Panc1 (cell line): ENCODE results near the gene RPS19BP1. TPM values are rescaled to one million over a fixed set of nuclear protein-coding genes. Genes with fewer than 3 reads are reported as not detected.

Source experiments
- ATAC-seq: fragments of 200-7000 bp; cut with Tn5 transposase; 2 replicates; pipeline ENCODE4 v1.9.1; 2020; ENCODE audit warnings: mild to moderate bottlenecking, moderate library complexity
- BruUV-seq: library from RNA; stranded (reverse); fragments of 400-500 nt; replicated peaks from 2 replicates; lab custom pipeline; 2021; lab: Mats Ljungman, UMichigan
- CTCF ChIA-PET: fragments of 300-600 bp; sonication (Branson Sonifier 250); formaldehyde crosslinking; loops from one replicate; lab custom pipeline; 2022; ENCODE audit warnings: antibody characterized with exemption; lab: Charles Lee
- POLR2A ChIA-PET: fragments of 300-600 bp; sonication (Branson Sonifier 250); formaldehyde crosslinking; loops from one replicate; lab custom pipeline; 2022; ENCODE audit warnings: antibody characterized with exemption; lab: Charles Lee
- DNase-seq: peaks from one replicate; pipeline ENCODE4 v3.0.0-alpha.2; 2010; ENCODE audit warnings: low read depth, low spot score
- H3K27ac ChIP-seq: 2 replicates; pipeline ENCODE4 v1.5.1; 2011; ENCODE audit warnings: mild to moderate bottlenecking, low read length, inconsistent platforms
- H3K27me3 ChIP-seq: fragments of 200-500 bp; sonication (Bioruptor generic); 2 replicates; pipeline ENCODE4 v1.6.0; 2014; ENCODE audit warnings: low read length, inconsistent platforms; ENCODE audit not compliant: control insufficient read depth, insufficient read depth
- H3K36me3 ChIP-seq: fragments of 200-500 bp; sonication (Bioruptor generic); 2 replicates; pipeline ENCODE4 v1.5.1; 2014; ENCODE audit warnings: inconsistent platforms, mild to moderate bottlenecking, low read length, moderate library complexity; ENCODE audit not compliant: control insufficient read depth, insufficient read depth
- H3K4me1 ChIP-seq: 2 replicates; pipeline ENCODE4 v1.5.1; 2011; ENCODE audit warnings: inconsistent platforms, mild to moderate bottlenecking, low read length, moderate library complexity; ENCODE audit not compliant: control insufficient read depth, insufficient read depth
- H3K4me3 ChIP-seq, 2 experiments: 2 replicates each; pipeline ENCODE4 v1.5.1; 2011 to 2012; ENCODE audit warnings: low read depth in 2 of 2, low read length in 2 of 2, mild to moderate bottlenecking in 2 of 2, inconsistent platforms in 1 of 2, moderate library complexity in 1 of 2
- H3K9me3 ChIP-seq: fragments of 200-500 bp; sonication (Bioruptor generic); 2 replicates; pipeline ENCODE4 v1.5.1; 2014; ENCODE audit warnings: low read depth, mild to moderate bottlenecking, inconsistent platforms, low read length, moderate library complexity; ENCODE audit not compliant: control insufficient read depth, insufficient read depth
- CTCF ChIP-seq: fragments of 450-650 bp; IDR thresholded peaks from 2 replicates; pipeline ENCODE4 v1.5.1; 2017; ENCODE audit warnings: mild to moderate bottlenecking
- POLR2AphosphoS5 ChIP-seq: IDR thresholded peaks from 2 replicates; pipeline ENCODE4 v1.6.1; 2012; ENCODE audit warnings: mild to moderate bottlenecking, low read depth, low read length, moderate library complexity
- REST ChIP-seq, 2 experiments: IDR thresholded peaks; 2 replicates each; pipeline ENCODE4 v1.6.1; 2011 to 2012; ENCODE audit warnings: low read depth in 2 of 2, control low read depth in 1 of 2, low read length in 1 of 2, mild to moderate bottlenecking in 1 of 2, moderate library complexity in 1 of 2; ENCODE audit not compliant: insufficient read depth in 1 of 2
- SIN3A ChIP-seq: IDR thresholded peaks from 2 replicates; pipeline ENCODE4 v1.6.1; 2012; ENCODE audit warnings: low read depth, mild to moderate bottlenecking, low read length, moderate library complexity, borderline replicate concordance; ENCODE audit not compliant: insufficient read depth
- TCF7L2 ChIP-seq: IDR thresholded peaks from 2 replicates; pipeline ENCODE4 v1.6.1; 2011; ENCODE audit warnings: mild to moderate bottlenecking, low read depth, low read length, inconsistent platforms
- in situ Hi-C: cut with HindIII; loops from 2 replicates; pipeline ENCODE4 v1.10.0; 2016; ENCODE audit warnings: low sequenced_read_pairs, low pct_unique_long_range_greater_than_20kb
- intact Hi-C: fragments of 100-400 bp; cut with micrococcal nuclease; formaldehyde crosslinking; loops from one replicate; pipeline ENCODE4 v1.10.0; 2022; ENCODE audit not compliant: unreplicated experiment
- total RNA-seq: library from RNA; stranded (reverse); gene quantifications from one replicate; pipeline ENCODE4 v1.2.1, GENCODE V29; 2021; ENCODE audit not compliant: unreplicated experiment

Gene RPS19BP1
- total RNA-seq, 1 experiment from 2014 or later, result 123 TPM

GRCh38 chr22:39547587-39547947 is 15.0 kb upstream of the RPS19BP1 start:
- TF ChIP-seq SIN3A, result no peak
- no peak for TF ChIP-seq TCF7L2
- TF ChIP-seq REST (IDR thresholded peaks at IDR 0.05; ENCODE audit: insufficient read depth in 1 of 2, low read depth in 2 of 2, low read length in 1 of 2), result no peak
- no peak for TF ChIP-seq POLR2AphosphoS5
- peaks cover 5% of the 10 kb centered on the region; the same call in 1 of the 2 replicates for H3K27me3 ChIP-seq
- ChIA-PET CTCF (no interaction called here), POLR2A (no interaction called here)
- H3K27ac ChIP-seq, result no peak overlapping the region
- no TSS peak for BruUV-seq
- H3K9me3 ChIP-seq, result no peaks in the 10 kb centered on the region
- no peaks in the 10 kb centered on the region for H3K36me3 ChIP-seq
- intact Hi-C loops (no loop called here), in situ Hi-C loops (no loop called here)
- H3K4me1 ChIP-seq, result no peaks in the 10 kb centered on the region
- ATAC-seq (no peak), DNase-seq (no peak)
- H3K4me3 ChIP-seq, result no peak overlapping the region

GRCh38 chr22:39546889-39547586 is 14.5 kb upstream of the RPS19BP1 start:
- CTCF ChIA-PET, result no interaction called here
- Histone ChIP-seq H3K9me3 (no peaks in the 10 kb centered on the region), H3K4me1 (no peaks in the 10 kb centered on the region), H3K27ac (no peak overlapping the region), H3K36me3 (no peaks in the 10 kb centered on the region), H3K27me3 (peaks cover 5% of the 10 kb centered on the region; the same call in 1 of the 2 replicates), H3K4me3 (no peak overlapping the region)
- intact Hi-C loops (no loop called here), in situ Hi-C loops (no loop called here)
- no peak for ATAC-seq
- TF ChIP-seq REST (IDR thresholded peaks at IDR 0.05; ENCODE audit: insufficient read depth in 1 of 2, low read depth in 2 of 2, low read length in 1 of 2) (0 out of 4 replicates have a peak, but pooled peaks have one; percentile 13 to 18), SIN3A (no peak), TCF7L2 (no peak), POLR2AphosphoS5 (no peak), CTCF (no peak)
- BruUV-seq, result no TSS peak
- POLR2A ChIA-PET, result no interaction called here
- DNase-seq, result no peak
